ENCODE data around the gene VIL1. TPM values are rescaled to one million over a fixed set of nuclear protein-coding genes. Genes with fewer than 3 reads are reported as not detected.
A peak's percentile ranks its signal among the peaks of the same experiment; 100 is the strongest.

VIL1 gene
- total and polyA plus RNA-seq, 2 of the 13 experiments (the other 11 are each of a cell fraction or from before 2014, with no cell fraction given), result 287 to 301 TPM

GRCh38 chr2:218399391-218400166 is 19.3 kb upstream of the VIL1 start, which contains the start of gene CTDSP1 (continued):
- no peak for TF ChIP-seq ZNF350 (CRISPR knock-in tag; IDR thresholded peaks at IDR 0.05; ENCODE audit: borderline replicate concordance, low read depth)
- TF ChIP-seq ZNF770 (CRISPR knock-in tag; IDR thresholded peaks at IDR 0.05), result no peak; the same call in 1 of the 2 replicates
- peak; percentile 43; the same call in 1 of the 2 replicates for TF ChIP-seq ZNF230 (CRISPR knock-in tag; IDR thresholded peaks at IDR 0.05)
- peak; percentile 64 for TF ChIP-seq ZBTB7A (CRISPR knock-in tag; IDR thresholded peaks at IDR 0.05)
- peak; percentile 80 for TF ChIP-seq ASH2L (IDR thresholded peaks at IDR 0.05; ENCODE audit: insufficient read length, low read depth, low read length)
- peak; percentile 65; the same call in 1 of the 2 replicates for TF ChIP-seq TEF (CRISPR knock-in tag; IDR thresholded peaks at IDR 0.05)
- TF ChIP-seq ZFP82 (CRISPR knock-in tag; IDR thresholded peaks at IDR 0.05; ENCODE audit: borderline replicate concordance), result peak; percentile 51; the same call in 1 of the 2 replicates
- peak; percentile 39; the same call in 1 of the 2 replicates for TF ChIP-seq ZNF776 (CRISPR knock-in tag; IDR thresholded peaks at IDR 0.05)
- no peak for TF ChIP-seq ATF1 (CRISPR knock-in tag; IDR thresholded peaks at IDR 0.05)
- peak; percentile 80 for TF ChIP-seq SP5 (CRISPR knock-in tag; IDR thresholded peaks at IDR 0.05; ENCODE audit: borderline replicate concordance, low read depth)
- no peak for TF ChIP-seq ELK4 (CRISPR knock-in tag; IDR thresholded peaks at IDR 0.05; ENCODE audit: borderline replicate concordance)
- TF ChIP-seq ELF1 (CRISPR knock-in tag; IDR thresholded peaks at IDR 0.05), result peak; percentile 37; the same call in 1 of the 2 replicates
- no peak for TF ChIP-seq ZNF775 (CRISPR knock-in tag; IDR thresholded peaks at IDR 0.05; ENCODE audit: borderline replicate concordance)
- TF ChIP-seq ZNF614 (CRISPR knock-in tag; IDR thresholded peaks at IDR 0.05; ENCODE audit: borderline replicate concordance), result peak; percentile 76; the same call in 1 of the 2 replicates
- no peak for TF ChIP-seq ZNF17 (CRISPR knock-in tag; IDR thresholded peaks at IDR 0.05)
- no peak for TF ChIP-seq ELF4 (CRISPR knock-in tag; IDR thresholded peaks at IDR 0.05; ENCODE audit: borderline replicate concordance)
- TF ChIP-seq ZNF619 (CRISPR knock-in tag; IDR thresholded peaks at IDR 0.05), result no peak; the same call in 1 of the 2 replicates
- peak; percentile 55; the same call in 1 of the 2 replicates for TF ChIP-seq ZNF34 (CRISPR knock-in tag; IDR thresholded peaks at IDR 0.05; ENCODE audit: borderline replicate concordance)
- no peak for TF ChIP-seq FOXK2 (IDR thresholded peaks at IDR 0.05)
- peak; percentile 66; the same call in 1 of the 2 replicates for TF ChIP-seq ZXDC (CRISPR knock-in tag; IDR thresholded peaks at IDR 0.05)

Measured in HepG2 (cell line).